Measurements from ENCODE around the gene ADSS1.

Gene ADSS1

GRCh38 chr14:104784846-104785707, 61.0 kb downstream of the ADSS1 start:
- no peak for FAIRE-seq

GRCh38 chr14:104785708-104786080, 61.7 kb downstream of the ADSS1 start:
- FAIRE-seq: no peak

- FAIRE-seq: no peak
Observed at GRCh38 chr14:104786091-104786586, 62.1 kb downstream of the ADSS1 start.

GRCh38 chr14:104786726-104787675, 63.0 kb downstream of the ADSS1 start:
- FAIRE-seq: no peak

- no peak for FAIRE-seq
Observed at GRCh38 chr14:104787736-104788135, 63.7 kb downstream of the ADSS1 start.

GRCh38 chr14:104788161-104788818, 64.3 kb downstream of the ADSS1 start:
- FAIRE-seq: no peak

- no peak for FAIRE-seq
Observed at GRCh38 chr14:104788873-104789663, 65.0 kb downstream of the ADSS1 start.

GRCh38 chr14:104789752-104790743, 66.0 kb downstream of the ADSS1 start:
- no peak for FAIRE-seq

- FAIRE-seq: no peak
Observed at GRCh38 chr14:104791425-104791824, 67.4 kb downstream of the ADSS1 start.

GRCh38 chr14:104792101-104792884, 68.3 kb downstream of the ADSS1 start:
- FAIRE-seq: no peak

GRCh38 chr14:104792945-104793702, 69.1 kb downstream of the ADSS1 start:
- no peak for FAIRE-seq

GRCh38 chr14:104793703-104793959, 69.6 kb downstream of the ADSS1 start:
- no peak for FAIRE-seq

GRCh38 chr14:104794099-104794498, 70.1 kb downstream of the ADSS1 start:
- no peak for FAIRE-seq

- FAIRE-seq: no peak
Observed at GRCh38 chr14:104794631-104794992, 70.6 kb downstream of the ADSS1 start.

GRCh38 chr14:104794993-104795780, 71.2 kb downstream of the ADSS1 start, which contains the start of gene AKT1:
Gene AKT1 (minus strand): TSS chr14:104795748. CDS start chr14:104792643, 3,105 bp downstream.
- FAIRE-seq: no peak

- FAIRE-seq: no peak
Observed at GRCh38 chr14:104795781-104796686, 72.0 kb downstream of the ADSS1 start.

GRCh38 chr14:104796687-104797081, 72.7 kb downstream of the ADSS1 start:
- no peak for FAIRE-seq
